Measurements from ENCODE around the gene LASP1NB.

LASP1NB gene

DNA sequence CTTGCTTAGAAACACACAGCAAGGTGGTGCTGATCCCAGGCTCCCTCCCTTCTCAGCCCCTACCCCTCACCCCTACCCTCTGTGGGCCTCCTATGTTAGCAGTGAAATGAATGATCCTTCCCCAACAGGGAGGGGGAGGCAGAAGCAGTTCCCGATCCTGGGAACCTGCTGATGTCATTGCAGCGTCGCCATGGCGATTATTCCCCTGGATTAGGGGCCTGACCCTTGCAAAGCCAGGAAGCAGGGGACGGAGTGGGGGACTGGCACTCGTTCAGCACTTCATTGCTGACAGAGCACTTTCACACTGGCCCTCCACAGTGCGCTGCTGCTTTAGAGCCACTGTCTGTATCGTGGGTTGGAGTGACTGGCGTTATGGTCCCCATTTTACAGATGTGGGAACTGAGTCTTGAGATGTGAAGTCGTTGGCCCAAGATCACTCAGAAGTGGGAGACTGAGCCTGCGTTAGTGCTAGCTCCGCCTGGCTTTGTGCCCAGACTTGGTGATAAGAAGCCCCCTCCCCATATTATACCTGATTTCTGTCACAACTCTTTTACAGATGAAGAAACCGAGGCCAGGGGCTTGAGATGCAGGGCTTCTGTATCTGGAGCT lies 29.0 kb upstream of the LASP1NB start:
- no peak overlapping the region for H3K4me3 ChIP-seq (ENCODE audit: control insufficient read depth, low read depth, low read length)
- DNase-seq (ENCODE audit: low read depth) = peak; percentile 50
- no peak for TF ChIP-seq CTCF (conservative IDR thresholded peaks at IDR 0.05; ENCODE audit: control insufficient read depth, insufficient read depth, low read depth, low read length)

GRCh38 chr17:38897176-38897575 lies 28.2 kb upstream of the LASP1NB start:
- no peak for TF ChIP-seq CTCF (conservative IDR thresholded peaks at IDR 0.05; ENCODE audit: control insufficient read depth, insufficient read depth, low read depth, low read length)
- no peak overlapping the region for H3K4me3 ChIP-seq (ENCODE audit: control insufficient read depth, low read depth, low read length)
- peak; percentile 95 for DNase-seq (ENCODE audit: low read depth)

- H3K4me3 ChIP-seq (ENCODE audit: control insufficient read depth, low read depth, low read length) = no peak overlapping the region
- no peak for DNase-seq (ENCODE audit: low read depth)
- no peak for TF ChIP-seq CTCF (conservative IDR thresholded peaks at IDR 0.05; ENCODE audit: control insufficient read depth, insufficient read depth, low read depth, low read length)
Observed at GRCh38 chr17:38897671-38898290, 27.6 kb upstream of the LASP1NB start.

DNA sequence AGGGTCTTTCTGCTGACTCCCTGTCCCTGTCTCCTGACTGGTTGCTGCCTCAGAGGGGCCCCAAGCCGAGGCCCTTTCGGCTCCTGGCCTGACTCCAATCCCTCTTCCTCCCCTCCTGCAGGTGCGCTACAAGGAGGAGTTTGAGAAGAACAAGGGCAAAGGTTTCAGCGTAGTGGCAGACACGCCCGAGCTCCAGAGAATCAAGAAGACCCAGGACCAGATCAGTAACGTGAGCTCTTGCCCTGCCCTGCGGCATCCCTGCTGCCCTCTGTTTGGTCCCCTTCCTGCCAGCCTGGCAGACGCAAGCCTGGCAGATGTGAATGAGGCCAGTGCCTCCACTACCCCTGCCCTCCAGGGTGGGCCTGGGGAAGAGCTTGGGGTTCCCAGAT lies 27.1 kb upstream of the LASP1NB start:
- no peak for TF ChIP-seq CTCF (conservative IDR thresholded peaks at IDR 0.05; ENCODE audit: control insufficient read depth, insufficient read depth, low read depth, low read length)
- H3K4me3 ChIP-seq (ENCODE audit: control insufficient read depth, low read depth, low read length) = no peak overlapping the region
- no peak for DNase-seq (ENCODE audit: low read depth)

- no peak overlapping the region for H3K4me3 ChIP-seq (ENCODE audit: control insufficient read depth, low read depth, low read length)
- no peak for TF ChIP-seq CTCF (conservative IDR thresholded peaks at IDR 0.05; ENCODE audit: control insufficient read depth, insufficient read depth, low read depth, low read length)
- DNase-seq (ENCODE audit: low read depth) = peak; percentile 53
Observed at GRCh38 chr17:38898812-38899348, 26.5 kb upstream of the LASP1NB start.

DNA sequence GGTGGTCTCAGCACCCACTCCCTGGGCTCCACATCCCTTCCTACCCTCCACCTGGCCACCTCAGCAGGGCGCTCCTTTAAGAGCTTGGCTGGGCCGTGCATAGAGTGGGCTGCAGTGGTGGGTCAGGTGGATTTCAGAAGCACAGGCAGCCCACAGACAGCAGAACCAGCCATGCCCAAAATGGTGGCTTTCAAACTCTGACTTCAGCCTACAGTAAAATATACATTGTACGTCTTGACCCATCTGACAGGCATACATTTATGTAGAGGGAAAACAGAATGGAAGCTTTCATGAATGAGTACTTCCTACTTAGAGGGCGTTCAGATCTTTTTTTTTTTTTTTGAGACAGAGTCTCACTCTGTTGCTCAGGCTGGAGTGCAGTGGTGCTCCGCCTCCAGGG lies 26.0 kb upstream of the LASP1NB start:
- no peak overlapping the region for H3K4me3 ChIP-seq (ENCODE audit: control insufficient read depth, low read depth, low read length)
- DNase-seq (ENCODE audit: low read depth) = no peak
- TF ChIP-seq CTCF (conservative IDR thresholded peaks at IDR 0.05; ENCODE audit: control insufficient read depth, insufficient read depth, low read depth, low read length) = no peak

All from fibroblast of mammary gland (primary cell).